Mucosa of descending colon (tissue), 3 donors: Measurements from ENCODE around the gene LRRFIP1. TPM values are rescaled to one million over a fixed set of nuclear protein-coding genes. Genes with fewer than 3 reads are reported as not detected.

Source experiments
- ATAC-seq: fragments of 200-7000 bp; cut with Tn5 transposase; one replicate; pipeline ENCODE4 v1.9.1; 2020; ENCODE audit warnings: mild to moderate bottlenecking, moderate library complexity
- DNase-seq, 3 donors: peaks; one replicate each; pipeline ENCODE4 v3.0.0-alpha.2; 2020
- H3K36me3 ChIP-seq: fragments of 200-600 bp; one replicate; pipeline ENCODE4 v1.8.0; 2021; ENCODE audit warnings: low read depth, mild to moderate bottlenecking
- H3K4me1 ChIP-seq: fragments of 200-600 bp; one replicate; pipeline ENCODE4 v1.8.0; 2021; ENCODE audit warnings: low read depth, mild to moderate bottlenecking
- H3K4me3 ChIP-seq: fragments of 200-600 bp; one replicate; pipeline ENCODE4 v1.8.0; 2021; ENCODE audit warnings: mild to moderate bottlenecking
- H3K9me3 ChIP-seq: fragments of 200-600 bp; one replicate; pipeline ENCODE4 v1.8.0; 2021; ENCODE audit warnings: mild to moderate bottlenecking
- CTCF ChIP-seq: fragments of 200-600 bp; IDR thresholded peaks from one replicate; pipeline ENCODE4 v1.8.0; 2022; ENCODE audit warnings: antibody characterized with exemption, mild to moderate bottlenecking
- intact Hi-C, 2 donors: fragments of 100-400 bp; cut with DNase I in 1 of 2; cut with micrococcal nuclease in 1 of 2; formaldehyde crosslinking; loops; one replicate each; pipeline versions ENCODE4 v1.11.0 to v1.11.1; 2022; cut with DNase I, micrococcal nuclease
- total RNA-seq, 3 donors: library from RNA; stranded (reverse); fragmentation: NEBNext Ultra II Directional in 2 of 3; extraction: Animal tissue kit (Norgen Biotek cat#: 25700) in 2 of 3; gene quantifications; one replicate each; pipeline versions ENCODE4 v1.2.1 to v1.2.4, GENCODE V29; 2021 to 2023
- donor health status: DM: no; HTN: no; CAD: no; lungs with moderate emphysema.
- donor health status: DM: no; HTN: no; CAD: no.
- donor health status: DM: no; HTN: yes; CAD: no.

Gene LRRFIP1
- total RNA-seq, 3 donors from 2014 or later: 114 to 157 (median 120) TPM

- TF ChIP-seq CTCF: no peak
- ATAC-seq (no peak), DNase-seq (no peak)
- Histone ChIP-seq H3K9me3 (no peaks in the 10 kb centered on the region), H3K4me3 (no peak overlapping the region), H3K4me1 (no peaks in the 10 kb centered on the region), H3K36me3 (no peaks in the 10 kb centered on the region)
- intact Hi-C loops: no loop called here
These were observed 191.8 kb downstream of the LRRFIP1 start for GRCh38 chr2:237819231-237819630.

GRCh38 chr2:237820421-237820820 lies 193.0 kb downstream of the LRRFIP1 start:
- intact Hi-C loops: no loop called here
- H3K4me3 ChIP-seq: no peak overlapping the region
- no peak for TF ChIP-seq CTCF
- no peaks in the 10 kb centered on the region for H3K36me3 ChIP-seq
- no peaks in the 10 kb centered on the region for H3K4me1 ChIP-seq
- no peaks in the 10 kb centered on the region for H3K9me3 ChIP-seq
- DNase-seq: no peak
- ATAC-seq: no peak

GRCh38 chr2:237823544-237823943 lies 196.2 kb downstream of the LRRFIP1 start:
- no peak for ATAC-seq

GRCh38 chr2:237824085-237824484 lies 196.7 kb downstream of the LRRFIP1 start:
- intact Hi-C loops: no loop called here
- H3K36me3 ChIP-seq: no peaks in the 10 kb centered on the region
- ATAC-seq: no peak
- TF ChIP-seq CTCF: no peak
- no peak for DNase-seq
- H3K9me3 ChIP-seq: no peaks in the 10 kb centered on the region
- no peaks in the 10 kb centered on the region for H3K4me1 ChIP-seq
- no peak overlapping the region for H3K4me3 ChIP-seq

More at GRCh38 chr2:237823544-237823943, 196.2 kb downstream of the LRRFIP1 start:
- DNase-seq: no peak
- Histone ChIP-seq H3K36me3 (no peaks in the 10 kb centered on the region), H3K9me3 (no peaks in the 10 kb centered on the region), H3K4me3 (no peak overlapping the region), H3K4me1 (no peaks in the 10 kb centered on the region)
- intact Hi-C loops: no loop called here
- no peak for TF ChIP-seq CTCF

GRCh38 chr2:237827421-237827987 lies 200.1 kb downstream of the LRRFIP1 start:
- H3K4me3 ChIP-seq: no peak overlapping the region
- ATAC-seq: no peak
- no peak for TF ChIP-seq CTCF
- no peaks in the 10 kb centered on the region for H3K36me3 ChIP-seq
- no peaks in the 10 kb centered on the region for H3K4me1 ChIP-seq
- no peak for DNase-seq
- intact Hi-C loops: no loop called here
- no peaks in the 10 kb centered on the region for H3K9me3 ChIP-seq

Other genes with a start within 250 kb of the LRRFIP1 start
- gene COL6A3, start 213.4 kb upstream of the LRRFIP1 start, total RNA-seq: 100 to 1,000 TPM in 2 of 3 donors, 10 to 100 TPM in 1; 20.9 to 235 (median 194) TPM
- 100 to 1,000 TPM in 2 of 3 donors, 10 to 100 TPM in 1; 46.8 to 133 (median 121) TPM for gene MLPH, start 140.3 kb upstream of the LRRFIP1 start, total RNA-seq
- gene PRLH, start 61.0 kb upstream of the LRRFIP1 start, total RNA-seq: not detected
- gene RAB17, start 36.9 kb upstream of the LRRFIP1 start, total RNA-seq: 10 to 100 TPM; 25.8 to 95.2 (median 62.8) TPM
- 1 to 10 TPM in 1 of 3 donors, under 1 TPM in 2; 0.07 to 1.1 (median 0.35) TPM for gene RBM44, start 171.2 kb downstream of the LRRFIP1 start, total RNA-seq
- gene RAMP1, start 232.0 kb downstream of the LRRFIP1 start, total RNA-seq: 100 to 1,000 TPM in 1 of 3 donors, 10 to 100 TPM in 1, 1 to 10 TPM in 1; 4.9 to 154 (median 10.9) TPM